H1 (cell line): ENCODE measurements around the gene B4GALNT3. TPM values are rescaled to one million over a fixed set of nuclear protein-coding genes. Genes with fewer than 3 reads are reported as not detected.

Experiments used
- CTCF ChIA-PET: fragments of 300-600 bp; sonication (Branson Sonifier 250); formaldehyde crosslinking; loops from one replicate; lab custom pipeline; 2021; ENCODE audit not compliant: partially characterized antibody; lab: Charles Lee
- POLR2A ChIA-PET: fragments of 300-600 bp; sonication (Branson Sonifier 250); formaldehyde crosslinking; loops from one replicate; lab custom pipeline; 2021; ENCODE audit warnings: inconsistent platforms; ENCODE audit not compliant: partially characterized antibody; lab: Charles Lee
- DNase-seq, 2 experiments: peaks; one replicate each; pipeline versions ENCODE4 v3.0.0 to v3.0.0-alpha.2; 2010 to 2022; ENCODE audit warnings: low spot score in 2 of 2, low read depth in 1 of 2, mixed read lengths in 1 of 2
- FAIRE-seq: peaks from 2 replicates; lab custom pipeline; 2011; peaks lifted over from hg19 to GRCh38; lab: Jason Lieb, UNC
- H2AFZ ChIP-seq: 2 replicates; pipeline ENCODE4 v1.8.1; 2012; ENCODE audit warnings: low read length, inconsistent platforms
- H2AK5ac ChIP-seq: 2 replicates; pipeline ENCODE4 v1.6.1; 2013; ENCODE audit warnings: low read depth, low read length
- H2BK120ac ChIP-seq: replicated peaks from 2 replicates; pipeline ENCODE3; 2013; ENCODE audit warnings: low read depth, low read length, inconsistent platforms
- H2BK12ac ChIP-seq: 2 replicates; pipeline ENCODE4 v1.6.1; 2013; ENCODE audit warnings: low read depth, low read length
- H2BK15ac ChIP-seq: 2 replicates; pipeline ENCODE4 v1.6.1; 2013; ENCODE audit warnings: low read length
- H2BK20ac ChIP-seq: 2 replicates; pipeline ENCODE4 v1.6.1; 2013; ENCODE audit warnings: low read length
- H2BK5ac ChIP-seq: 2 replicates; pipeline ENCODE4 v1.6.1; 2013; ENCODE audit warnings: low read depth, low read length
- H3K14ac ChIP-seq: 2 replicates; pipeline ENCODE4 v1.6.1; 2013; ENCODE audit warnings: inconsistent platforms; ENCODE audit not compliant: insufficient read length
- H3K18ac ChIP-seq: 2 replicates; pipeline ENCODE4 v1.6.1; 2013; ENCODE audit warnings: low read length; ENCODE audit errors: extremely low read depth
- H3K23ac ChIP-seq: 2 replicates; pipeline ENCODE4 v1.6.1; 2013; ENCODE audit warnings: inconsistent platforms; ENCODE audit not compliant: insufficient read length
- H3K23me2 ChIP-seq: 2 replicates; pipeline ENCODE4 v1.6.1; 2013; ENCODE audit warnings: low read depth, low read length
- H3K27ac ChIP-seq: 2 replicates; pipeline ENCODE4 v1.6.1; 2011; ENCODE audit warnings: low read depth, low read length, inconsistent platforms
- H3K27me3 ChIP-seq, 4 experiments: replicated peaks in 1 of 4; 1 replicate in 1 of 4; 2 replicates in 3 of 4; pipeline versions ENCODE4 v1.6.1 to v1.8.1; 2011 to 2013; ENCODE audit warnings: low read length in 3 of 4, mild to moderate bottlenecking in 3 of 4, inconsistent platforms in 2 of 4, mixed read lengths in 2 of 4, moderate library complexity in 1 of 4; ENCODE audit not compliant: control insufficient read depth in 3 of 4, insufficient read depth in 3 of 4; ENCODE audit errors: extremely low read depth in 1 of 4
- H3K36me3 ChIP-seq, 4 experiments: 2 replicates each; pipeline versions ENCODE4 v1.6.1 to v1.8.1; 2011 to 2013; ENCODE audit warnings: mild to moderate bottlenecking in 4 of 4, low read length in 3 of 4, moderate library complexity in 2 of 4, control low read depth in 1 of 4, inconsistent platforms in 1 of 4; ENCODE audit not compliant: insufficient read depth in 4 of 4, control insufficient read depth in 2 of 4
- H3K4ac ChIP-seq: replicated peaks from 2 replicates; pipeline ENCODE3; 2013; ENCODE audit warnings: low read length, low read depth, mixed read lengths, inconsistent platforms; ENCODE audit not compliant: insufficient read length
- H3K4me1 ChIP-seq, 4 experiments: replicated peaks in 1 of 4; 1 replicate in 1 of 4; 2 replicates in 3 of 4; pipeline versions ENCODE4 v1.6.1 to v1.8.1; 2011 to 2013; ENCODE audit warnings: low read length in 3 of 4, inconsistent platforms in 2 of 4, mixed read lengths in 1 of 4; ENCODE audit not compliant: insufficient read depth in 4 of 4, control insufficient read depth in 3 of 4
- H3K4me2 ChIP-seq, 2 experiments: 2 replicates each; pipeline versions ENCODE4 v1.6.1 to v1.8.1; 2011 to 2013; ENCODE audit warnings: low read depth in 2 of 2, low read length in 2 of 2, control low read depth in 1 of 2, inconsistent platforms in 1 of 2, mild to moderate bottlenecking in 1 of 2; ENCODE audit not compliant: insufficient read depth in 1 of 2
- H3K4me3 ChIP-seq, 4 experiments: fragments of 200-600, 300-600 bp in 1 of 4; sonication (generic), shearing (Covaris generic), sonication (Bioruptor Twin) in 1 of 4; 2 replicates each; pipeline versions ENCODE4 v1.5.1 to v1.8.1; 2011 to 2016; ENCODE audit warnings: low read length in 4 of 4, low read depth in 3 of 4, control low read depth in 2 of 4, inconsistent platforms in 2 of 4, mild to moderate bottlenecking in 2 of 4, mixed read lengths in 1 of 4, moderate library complexity in 1 of 4; ENCODE audit not compliant: insufficient read depth in 2 of 4; ENCODE audit errors: extremely low read depth in 1 of 4
- H3K56ac ChIP-seq: replicated peaks from 2 replicates; pipeline ENCODE3; 2013; ENCODE audit warnings: low read depth, mild to moderate bottlenecking, mixed read lengths, low read length, inconsistent platforms; ENCODE audit not compliant: insufficient read length
- H3K79me1 ChIP-seq: 2 replicates; pipeline ENCODE4 v1.6.1; 2013; ENCODE audit warnings: low read depth, low read length, control low read depth
- H3K79me2 ChIP-seq, 2 experiments: 2 replicates each; pipeline versions ENCODE4 v1.6.1 to v1.8.1; 2012 to 2013; ENCODE audit warnings: low read length in 2 of 2, mild to moderate bottlenecking in 2 of 2, inconsistent platforms in 1 of 2; ENCODE audit not compliant: insufficient read depth in 2 of 2, control insufficient read depth in 1 of 2
- H3K9ac ChIP-seq, 4 experiments: replicated peaks in 1 of 4; 1 replicate in 1 of 4; 2 replicates in 3 of 4; pipeline versions ENCODE4 v1.6.1 to v1.8.1; 2011 to 2013; ENCODE audit warnings: low read depth in 3 of 4, low read length in 3 of 4, control low read depth in 2 of 4, mild to moderate bottlenecking in 2 of 4, moderate library complexity in 2 of 4, inconsistent platforms in 1 of 4; ENCODE audit errors: extremely low read depth in 1 of 4
- H3K9me3 ChIP-seq, 2 experiments: 2 replicates each; pipeline versions ENCODE4 v1.6.1 to v1.8.1; 2012 to 2013; ENCODE audit warnings: mild to moderate bottlenecking in 2 of 2, moderate library complexity in 2 of 2, control low read depth in 1 of 2, inconsistent platforms in 1 of 2, low read depth in 1 of 2, low read length in 1 of 2, mixed read lengths in 1 of 2; ENCODE audit not compliant: insufficient read depth in 2 of 2
- H4K20me1 ChIP-seq, 2 experiments: replicated peaks in 1 of 2; 2 replicates each; pipeline versions ENCODE3 to v1.8.1; 2011 to 2013; ENCODE audit warnings: inconsistent platforms in 2 of 2, low read length in 2 of 2, mild to moderate bottlenecking in 1 of 2; ENCODE audit not compliant: insufficient read depth in 2 of 2, control insufficient read depth in 1 of 2
- H4K5ac ChIP-seq: 2 replicates; pipeline ENCODE4 v1.6.1; 2013; ENCODE audit warnings: low read length, low read depth, mixed read lengths, inconsistent platforms; ENCODE audit not compliant: insufficient read length
- H4K8ac ChIP-seq: 2 replicates; pipeline ENCODE4 v1.8.0; 2013; ENCODE audit warnings: mild to moderate bottlenecking, moderate library complexity, low read length, inconsistent platforms; ENCODE audit not compliant: insufficient read depth; ENCODE audit errors: extremely low read depth
- H4K91ac ChIP-seq: replicated peaks from 2 replicates; pipeline ENCODE3; 2013; ENCODE audit warnings: low read length, mixed read lengths, inconsistent platforms; ENCODE audit not compliant: insufficient read length
- EGR1 ChIP-seq: IDR thresholded peaks from 2 replicates; pipeline ENCODE4 v1.6.1; 2011; ENCODE audit warnings: low read depth, low read length, borderline replicate concordance
- WGBS, 2 experiments: shearing (Covaris generic) in 1 of 2; methylation state at CpG; one replicate each; pipeline versions ENCODE4 v1.1.6 to v1.1.7; 2013 to 2015; ENCODE audit warnings: low lambda C conversion rate in 2 of 2, mixed read lengths in 2 of 2, inconsistent platforms in 1 of 2, low coverage in 1 of 2, missing lambda C conversion rate in 1 of 2; ENCODE audit not compliant: insufficient replicate concordance in 2 of 2, insufficient coverage in 1 of 2, insufficient read length in 1 of 2; ENCODE audit errors: extremely low coverage in 1 of 2, missing lambda C conversion rate in 1 of 2; 5-methylcytosine and 5-hydroxymethylcytosine counted together
- polyA plus RNA-seq, 7 experiments: library from polyadenylated mRNA; depleted of rRNA in 3 of 7; stranded (reverse) in 5 of 7; unstranded in 2 of 7; fragments of >200 nt in 5 of 7; fragments of 200-250 nt in 2 of 7; gene quantifications; 1 replicate in 5 of 7; 2 replicates in 1 of 7; 4 replicates in 1 of 7; pipeline versions ENCODE4 v1.2.1 to v1.2.3, GENCODE V29; 2011 to 2013; ENCODE audit warnings: missing spikeins in 2 of 7, mixed read lengths in 2 of 7
- total RNA-seq: library from RNA; stranded (reverse); fragmentation: NEBNext Ultra II Directional; extraction: Animal tissue kit (Norgen Biotek cat#: 25700); gene quantifications from 2 replicates; pipeline ENCODE4 v1.2.1, GENCODE V29; 2021

B4GALNT3 gene
- total and polyA plus RNA-seq, 2 of the 8 experiments (the other 6 are each of a cell fraction or from before 2014, with no cell fraction given): 12.5 to 20.3 TPM

GRCh38 chr12:544142-544541, 84.4 kb downstream of the B4GALNT3 start:
- WGBS, 2 experiments: 97% methylated on average over 6 of the region's 8 CpGs; no CpG with 5 or more reads in 1 of the 2 experiments
- H2AFZ ChIP-seq: no peak overlapping the region
- no peak overlapping the region for H3K23ac ChIP-seq
- no peaks in the 10 kb centered on the region for H3K79me2 ChIP-seq
- no peak overlapping the region for H4K91ac ChIP-seq
- H2BK5ac ChIP-seq: no peak overlapping the region
- ChIA-PET POLR2A (interaction anchor here (0.6 to 1.5 kb wide), 4 partner anchors 87 to 102 kb away, joined by 3 to 4 read pairs (median 4); no protein-coding TSS in a partner anchor), CTCF (interaction anchor here (0.8 to 10.4 kb wide), 10 partner anchors 8 to 323 kb away, joined by 3 to 163 read pairs (median 6); partner anchors contain the start of gene B4GALNT3)
- no peaks in the 10 kb centered on the region for H3K79me1 ChIP-seq
- no peak overlapping the region for H4K8ac ChIP-seq
- H3K27me3 ChIP-seq: no peaks in the 10 kb centered on the region
- H3K4me1 ChIP-seq: peaks cover 0 to 20% (median 9%) of the 10 kb centered on the region in 4 experiments; a peak in 5 of 7 replicates
- no peak overlapping the region for H3K18ac ChIP-seq
- no peak overlapping the region for H2BK120ac ChIP-seq
- peaks cover 0 to 3% (median 0%) of the 10 kb centered on the region in 4 experiments; a peak in 2 of 8 replicates for H3K36me3 ChIP-seq
- H3K9me3 ChIP-seq: peaks cover 0 to 4% of the 10 kb centered on the region in 2 experiments; a peak in 1 of 4 replicates
- no peak overlapping the region for H3K27ac ChIP-seq
- H2BK20ac ChIP-seq: no peak overlapping the region
- H3K56ac ChIP-seq: no peak overlapping the region
- DNase-seq: no peak
- H4K20me1 ChIP-seq: peaks cover 0 to 4% of the 10 kb centered on the region in 2 experiments
- no peak for FAIRE-seq
- H3K4me3 ChIP-seq: no peak overlapping the region
- no peaks in the 10 kb centered on the region; the same call in 1 of the 2 replicates for H3K23me2 ChIP-seq
- no peak overlapping the region for H2BK12ac ChIP-seq
- no peak overlapping the region for H4K5ac ChIP-seq
- H3K4me2 ChIP-seq: no peak overlapping the region
- no peak overlapping the region for H3K9ac ChIP-seq
- H2BK15ac ChIP-seq: no peak overlapping the region
- no peak overlapping the region for H2AK5ac ChIP-seq
- H3K14ac ChIP-seq: no peak overlapping the region
- H3K4ac ChIP-seq: no peak overlapping the region
- TF ChIP-seq EGR1: no peak
